Kasumi-1 (cell line): ENCODE results near the gene LDB2.
"Not testable (repeated sequence)": the region's sequence is repeated elsewhere in the genome, so short reads cannot be mapped to it uniquely, and the experiment has no call there.

Experiments used
- DNase-seq, 2 experiments: peaks; one replicate each; lab custom pipeline; 2025; lab: John Stamatoyannopoulos, UW

The LDB2 gene

GRCh38 chr4:16596267-16596666, 302.2 kb downstream of the LDB2 start:
- no peak for DNase-seq

- no peak for DNase-seq
Observed at GRCh38 chr4:16594128-16594527, 304.3 kb downstream of the LDB2 start.

GRCh38 chr4:16593386-16593785, 305.1 kb downstream of the LDB2 start:
- DNase-seq: no peak

- DNase-seq: no peak
Observed at GRCh38 chr4:16591272-16591826, 307.1 kb downstream of the LDB2 start.

GRCh38 chr4:16590797-16591196, 307.6 kb downstream of the LDB2 start:
- no peak for DNase-seq

- DNase-seq: no peak
Observed at GRCh38 chr4:16588651-16589050, 309.8 kb downstream of the LDB2 start.

GRCh38 chr4:16588149-16588548, 310.3 kb downstream of the LDB2 start:
- DNase-seq: no peak

- DNase-seq: no peak
Observed at GRCh38 chr4:16585053-16585452, 313.4 kb downstream of the LDB2 start.

- DNase-seq: no peak
Observed at GRCh38 chr4:16583764-16584163, 314.7 kb downstream of the LDB2 start.

- DNase-seq: no peak
Observed at GRCh38 chr4:16582526-16582925, 315.9 kb downstream of the LDB2 start.

GRCh38 chr4:16582036-16582435, 316.4 kb downstream of the LDB2 start:
- DNase-seq: no peak

GRCh38 chr4:16581117-16581516, 317.3 kb downstream of the LDB2 start:
- no peak for DNase-seq

GRCh38 chr4:16580514-16580913, 317.9 kb downstream of the LDB2 start:
- DNase-seq: no peak

GRCh38 chr4:16579866-16580265, 318.6 kb downstream of the LDB2 start:
- no peak for DNase-seq

- no peak for DNase-seq
Observed at GRCh38 chr4:16577177-16577576, 321.3 kb downstream of the LDB2 start.

- DNase-seq: no peak
Observed at GRCh38 chr4:16574981-16575380, 323.5 kb downstream of the LDB2 start.

- no peak for DNase-seq
Observed at GRCh38 chr4:16573739-16574138, 324.7 kb downstream of the LDB2 start.

- no peak for DNase-seq
Observed at GRCh38 chr4:16573206-16573605, 325.2 kb downstream of the LDB2 start.

- DNase-seq: no peak
Observed at GRCh38 chr4:16572631-16573030, 325.8 kb downstream of the LDB2 start.

- DNase-seq: no peak
Observed at GRCh38 chr4:16572161-16572560, 326.3 kb downstream of the LDB2 start.

GRCh38 chr4:16569790-16570189, 328.7 kb downstream of the LDB2 start:
- DNase-seq: no peak

- not testable (repeated sequence) for DNase-seq
Observed at GRCh38 chr4:16557316-16557715, 341.1 kb downstream of the LDB2 start.

GRCh38 chr4:16555156-16555555, 343.3 kb downstream of the LDB2 start:
- no peak for DNase-seq

- no peak for DNase-seq
Observed at GRCh38 chr4:16550531-16550930, 347.9 kb downstream of the LDB2 start.

GRCh38 chr4:16545656-16546055, 352.8 kb downstream of the LDB2 start:
- no peak for DNase-seq
